ENCODE data around the gene GDPD3.

GRCh38 chr16:30115238-30115637 is 1.9 kb upstream of the GDPD3 start:
- no peak for TF ChIP-seq POLR2A (IDR thresholded peaks at IDR 0.05)
- no peak for TF ChIP-seq CTCF (IDR thresholded peaks at IDR 0.05)

All from vagina (tissue), 2 donors.